ENCODE data around the gene REX1BD.

Gene REX1BD

GRCh38 chr19:18603958-18604819 lies 15.6 kb downstream of the REX1BD start:
- DNase-seq = no peak

DNA sequence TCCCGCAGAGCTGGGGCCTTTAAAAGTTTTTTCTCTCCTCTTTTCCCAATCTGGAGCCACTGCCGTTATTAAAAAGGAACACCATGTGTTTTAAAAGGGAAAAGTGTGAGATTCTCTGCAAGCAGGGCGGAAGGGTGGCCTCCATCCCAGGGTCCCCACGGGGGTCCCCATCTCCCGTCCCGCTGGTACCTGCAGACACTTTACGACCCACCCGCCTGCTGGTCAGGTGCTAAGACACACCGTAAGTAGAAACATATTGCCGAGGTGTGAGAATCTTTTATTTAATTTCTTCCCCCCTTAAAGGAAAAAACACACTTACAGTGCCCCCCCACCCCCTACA lies 16.2 kb downstream of the REX1BD start:
- DNase-seq = no peak

GRCh38 chr19:18605196-18605545 lies 16.6 kb downstream of the REX1BD start:
- no peak for DNase-seq

DNA sequence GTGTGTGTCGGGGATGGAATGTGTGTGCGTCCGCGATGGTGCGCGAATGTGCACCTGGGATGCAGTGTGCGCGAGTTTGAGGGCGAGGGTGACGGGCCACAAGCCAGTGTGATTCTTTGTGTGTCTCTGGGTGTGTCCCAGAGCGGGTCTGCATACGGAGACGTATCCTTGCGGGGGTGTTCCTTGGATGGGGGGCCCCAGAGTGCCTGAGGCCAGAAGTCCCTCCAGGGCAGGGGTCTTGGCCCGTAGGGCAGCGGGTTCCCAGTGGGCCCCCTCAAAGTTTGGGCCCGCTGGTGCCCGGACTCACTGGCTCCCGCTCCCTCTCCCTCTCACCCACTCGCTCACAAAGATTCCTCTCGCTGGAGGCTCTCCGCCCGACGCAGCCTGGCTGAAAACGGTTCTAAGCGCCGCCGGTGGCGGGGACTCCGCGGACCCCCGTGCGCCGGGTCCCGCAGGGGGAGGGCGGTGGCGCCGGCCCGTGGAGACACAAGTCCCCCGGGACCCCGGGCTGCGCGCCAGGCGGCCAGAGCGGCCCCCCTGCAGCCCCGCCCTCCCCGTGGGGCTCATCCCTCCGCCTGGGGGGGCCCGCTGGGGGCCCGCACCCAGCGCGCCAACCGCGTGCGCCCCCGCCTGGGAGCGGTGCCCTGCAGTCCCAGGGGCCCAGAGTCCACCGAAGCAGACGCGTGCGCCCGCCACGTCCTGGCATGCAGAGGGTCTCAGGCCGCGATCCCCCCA lies 17.1 kb downstream of the REX1BD start:
- no peak for DNase-seq

DNA sequence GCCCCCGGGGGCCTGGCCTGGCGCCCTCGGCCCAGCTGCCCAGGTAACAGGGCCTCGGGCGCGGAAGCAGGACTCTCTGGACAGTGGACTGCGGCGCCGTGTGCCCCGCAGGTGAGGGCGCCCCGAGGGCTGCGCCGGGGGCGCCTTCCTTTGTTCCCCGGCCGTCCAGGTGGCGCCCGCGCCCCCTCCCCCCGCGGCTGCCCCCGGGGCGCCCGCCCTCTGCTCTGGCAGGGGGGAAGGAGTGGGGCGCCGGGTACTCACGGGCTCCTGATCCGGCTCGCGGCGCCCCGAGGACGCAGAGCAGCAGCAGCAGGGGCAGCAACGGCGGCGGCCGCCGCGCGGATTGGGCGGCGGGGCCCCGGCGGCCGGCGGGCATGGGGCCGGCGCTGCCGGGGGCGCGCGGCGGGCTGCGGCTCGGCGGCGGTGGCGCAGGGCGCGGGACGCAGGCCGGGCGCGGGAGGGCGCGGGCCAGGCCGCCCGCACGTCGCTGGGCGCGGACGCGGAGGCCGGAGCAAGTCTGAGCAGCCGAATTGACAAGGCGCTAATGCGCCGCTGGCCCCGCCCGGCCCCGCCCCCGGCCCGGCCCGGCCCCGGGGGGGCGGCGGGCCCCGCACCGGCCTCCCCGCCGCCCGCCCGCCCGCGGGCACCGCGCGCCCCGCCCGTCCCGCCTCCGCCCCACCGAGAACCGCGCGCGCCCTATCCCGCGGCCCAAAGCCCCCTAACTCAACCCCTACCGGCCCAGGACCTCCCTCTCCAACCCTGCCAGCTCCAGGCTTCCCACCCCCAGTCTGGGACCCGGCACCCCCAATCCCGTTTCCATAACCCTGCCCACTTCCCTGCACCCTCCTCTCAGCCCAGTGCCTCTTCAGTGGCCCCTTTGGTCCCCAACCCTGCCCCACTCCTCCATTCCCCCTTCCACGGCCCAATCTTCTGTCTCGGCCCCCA lies 18.0 kb downstream of the REX1BD start, which contains the start of gene CRLF1:
Gene CRLF1 (minus strand): TSS at position 519 of the 945 bp plus-strand sequence. CDS start 143 bp downstream, at position 376.
- DNase-seq = no peak

GRCh38 chr19:18607226-18608101 lies 18.9 kb downstream of the REX1BD start:
- DNase-seq = no peak

DNA sequence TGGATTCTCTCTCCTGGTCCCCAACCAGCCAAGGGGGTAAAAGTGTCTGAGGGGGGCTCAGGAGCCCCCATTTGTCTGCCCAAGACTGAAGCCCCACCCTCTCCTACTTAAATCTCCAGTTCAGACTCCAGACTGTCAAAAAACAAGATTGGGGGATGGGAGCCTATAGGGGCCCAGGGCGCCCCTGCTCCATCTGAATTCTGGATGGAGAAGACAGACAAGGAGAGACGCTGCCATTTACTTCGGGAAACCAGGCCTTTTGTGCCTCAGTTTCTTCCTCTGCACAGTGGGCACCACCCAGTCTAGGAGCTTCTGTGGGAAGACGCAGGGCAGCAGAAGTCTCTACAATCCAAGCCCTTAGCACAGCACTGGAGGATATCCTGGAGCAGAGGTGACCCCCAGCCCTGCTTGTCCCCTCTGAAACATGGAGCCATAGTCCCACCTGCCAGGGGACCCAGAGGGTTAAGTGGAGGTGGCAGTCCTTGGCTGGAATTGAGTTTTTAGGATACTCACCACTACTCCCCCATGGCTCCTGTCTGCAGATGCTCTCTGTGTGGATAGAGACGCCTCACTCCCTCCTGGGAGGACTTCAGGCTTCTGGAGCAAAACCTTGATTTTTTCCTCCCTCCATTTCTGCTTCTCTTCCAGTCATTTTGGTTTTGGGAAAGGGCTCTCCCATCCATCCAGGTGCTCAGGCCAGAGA lies 19.7 kb downstream of the REX1BD start:
- no peak for DNase-seq

DNA sequence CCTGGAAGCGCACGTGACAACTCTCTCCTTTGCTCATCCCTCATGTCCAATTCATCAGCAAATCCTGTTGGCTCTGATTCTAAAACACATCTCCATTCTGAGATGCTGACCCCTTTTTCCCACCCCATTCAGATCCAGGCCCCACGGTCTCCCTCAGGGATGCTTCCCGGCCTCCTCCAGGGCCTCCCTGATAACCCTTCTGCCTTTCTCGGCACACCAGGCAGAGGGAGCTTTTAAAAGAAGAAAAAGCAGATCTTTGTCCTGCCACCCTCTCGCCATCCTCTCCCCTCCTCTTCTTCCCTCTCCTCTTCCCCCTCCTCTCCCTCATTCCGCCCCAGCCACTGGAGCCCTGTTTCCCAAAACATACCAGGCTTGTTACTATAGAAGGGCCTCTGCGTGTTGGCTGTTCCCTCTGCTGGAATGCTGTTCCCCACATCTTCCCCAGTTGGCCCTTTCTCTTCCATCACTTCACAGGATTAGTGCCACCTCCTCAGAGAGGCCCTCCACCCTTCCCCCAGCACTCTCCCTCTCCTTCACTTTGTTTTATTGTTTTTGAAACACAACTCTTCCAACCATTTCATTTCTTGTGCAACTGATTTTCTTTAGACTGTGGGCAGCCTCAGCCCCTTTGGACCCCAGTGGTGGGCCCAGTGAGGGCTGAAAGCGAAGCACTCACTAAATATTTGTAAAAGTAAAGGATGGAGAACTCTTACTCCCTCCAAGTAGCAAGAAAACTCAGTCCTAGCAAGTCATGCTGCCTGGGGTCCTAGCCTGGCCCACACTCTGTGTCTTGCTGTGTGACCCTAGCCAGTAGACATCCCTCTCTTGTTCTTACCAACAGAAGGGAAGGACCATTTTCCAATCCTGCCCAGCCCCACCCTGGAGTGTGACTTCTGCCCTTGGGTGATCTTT lies 20.5 kb downstream of the REX1BD start:
- DNase-seq = no peak

- no peak for DNase-seq
These were observed 21.1 kb downstream of the REX1BD start for GRCh38 chr19:18609717-18610051.

DNA sequence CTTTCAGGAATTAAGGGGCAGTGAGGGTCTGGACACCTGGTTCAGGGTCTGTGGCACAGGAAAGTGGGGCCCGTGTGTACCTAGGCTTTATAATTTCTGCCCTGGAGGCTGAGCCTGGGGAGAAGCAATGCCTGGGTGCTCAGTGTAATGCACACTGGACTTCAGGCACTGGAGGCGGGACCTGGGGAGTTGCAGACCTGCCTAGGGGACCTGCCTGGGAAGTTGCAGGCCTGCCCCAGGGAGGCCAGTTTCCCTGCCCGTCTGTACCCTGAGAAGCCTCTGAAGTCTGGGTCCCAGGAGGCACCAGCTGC lies 21.6 kb downstream of the REX1BD start:
- DNase-seq = no peak

- no peak for DNase-seq
These were observed 22.1 kb downstream of the REX1BD start for GRCh38 chr19:18610556-18611326.

GRCh38 chr19:18611327-18612050 lies 22.9 kb downstream of the REX1BD start:
- no peak for DNase-seq

DNA sequence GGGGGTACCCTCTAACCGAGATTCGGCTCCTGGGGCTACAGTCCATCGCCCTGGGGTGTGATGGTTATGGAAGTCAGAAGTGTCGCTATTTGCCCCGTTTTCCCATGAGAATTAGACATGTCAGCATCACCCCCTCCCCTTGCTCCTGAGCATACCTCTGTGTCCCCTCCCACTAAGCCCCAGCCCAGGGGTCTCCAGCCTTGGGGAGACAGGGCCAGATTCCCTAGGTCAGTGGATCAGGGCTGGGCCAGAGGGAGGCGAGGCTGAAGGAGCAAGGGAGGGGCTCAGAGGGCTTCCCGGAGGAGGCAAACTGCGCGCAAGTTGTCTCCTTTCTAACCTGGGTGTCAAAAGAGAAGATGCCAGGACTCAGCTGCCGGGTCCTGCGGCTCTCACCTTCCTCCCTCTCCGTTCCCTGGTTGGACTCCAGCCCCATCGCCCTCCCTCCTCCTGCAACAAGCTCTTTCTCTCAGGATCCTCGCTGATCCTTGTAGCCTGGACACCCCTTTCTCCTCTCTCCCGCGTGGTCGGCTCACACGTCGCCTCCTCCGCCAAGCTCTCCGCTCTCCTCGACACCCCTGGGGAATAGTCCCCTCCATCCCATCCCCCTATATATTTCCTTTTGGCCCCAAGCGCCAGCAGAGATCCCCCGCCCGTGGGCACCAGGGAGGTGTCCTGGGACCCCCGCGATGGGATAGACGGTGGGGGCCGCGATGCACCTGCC lies 23.6 kb downstream of the REX1BD start:
- no peak for DNase-seq

DNA sequence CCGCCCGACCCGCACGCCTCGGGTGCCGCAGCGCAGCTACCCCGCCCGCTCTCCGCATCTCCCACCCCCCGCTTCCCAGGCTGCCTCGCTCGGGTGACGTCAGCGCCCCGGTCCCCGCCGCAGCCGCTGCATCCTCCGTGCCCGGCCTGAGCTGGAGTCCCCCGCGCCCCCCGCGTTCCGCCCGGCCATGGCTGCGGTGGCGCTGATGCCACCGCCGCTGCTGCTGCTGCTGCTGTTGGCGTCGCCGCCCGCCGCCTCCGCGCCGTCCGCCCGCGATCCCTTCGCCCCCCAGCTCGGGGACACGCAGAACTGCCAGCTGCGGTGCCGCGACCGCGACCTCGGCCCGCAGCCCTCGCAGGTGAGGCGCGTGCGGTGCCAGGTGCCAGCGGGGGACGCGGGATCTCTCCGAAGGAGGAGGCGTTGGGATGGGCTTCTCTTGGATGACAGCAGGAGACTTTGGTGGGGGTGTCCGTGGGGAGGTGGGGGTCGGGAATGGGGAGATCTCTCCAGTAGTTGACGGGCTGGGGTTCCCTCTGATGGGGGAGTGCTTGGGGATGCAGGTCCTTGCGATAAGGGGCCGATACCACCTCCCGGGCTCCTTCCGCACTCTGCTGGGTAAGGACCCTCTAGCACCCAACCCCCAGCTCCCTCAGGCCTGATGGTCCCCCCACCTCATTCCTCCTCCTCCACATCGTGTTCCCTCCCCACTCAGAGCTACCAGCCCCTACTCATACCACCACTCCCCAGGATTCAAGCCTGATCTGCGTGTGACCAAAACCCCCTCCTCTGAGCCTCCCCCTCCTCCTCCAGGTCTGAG lies 24.4 kb downstream of the REX1BD start, which contains the start of gene TMEM59L:
Gene TMEM59L (plus strand): TSS at position 99 of the 817 bp plus-strand sequence. CDS start 89 bp downstream, at position 188.
- DNase-seq = no peak

GRCh38 chr19:18613589-18614234 lies 25.1 kb downstream of the REX1BD start:
- no peak for DNase-seq

GRCh38 chr19:18616023-18616422 lies 27.4 kb downstream of the REX1BD start:
- DNase-seq = no peak

DNA sequence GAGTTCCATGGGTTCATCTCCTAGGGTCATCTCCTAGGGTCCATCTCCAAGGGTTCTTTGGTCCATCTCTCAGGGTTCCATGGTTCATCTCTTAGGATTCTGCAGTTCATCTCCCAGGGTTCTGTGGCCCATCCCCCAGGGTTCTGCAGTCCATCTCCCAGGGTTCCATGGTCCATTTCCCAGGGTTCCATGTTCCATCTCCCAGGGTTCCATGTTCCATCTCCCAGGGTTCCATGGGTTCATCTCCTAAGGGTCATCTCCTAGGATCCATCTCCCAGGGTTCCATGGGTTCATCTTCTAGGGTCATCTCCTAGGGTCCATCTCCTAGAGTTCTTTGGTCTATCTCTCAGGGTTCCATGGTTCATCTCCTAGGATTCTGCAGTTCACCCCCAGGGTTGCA lies 29.0 kb downstream of the REX1BD start:
- DNase-seq = no peak
